Heart left ventricle (tissue), 16 donors: ENCODE data around the gene NSG1. TPM values are rescaled to one million over a fixed set of nuclear protein-coding genes. Genes with fewer than 3 reads are reported as not detected.

Experiments
- ATAC-seq, 4 donors: fragments of 200-7000 bp; cut with Tn5 transposase; one replicate each; pipeline ENCODE4 v1.9.1; 2020 to 2022; ENCODE audit warnings: moderate library complexity in 4 of 4, mild to moderate bottlenecking in 3 of 4, moderate number of reproducible peaks in 1 of 4
- DNase-seq, 5 donors: peaks; one replicate each; pipeline ENCODE4 v3.0.0-alpha.2; 2020
- H3K27ac ChIP-seq, 12 donors: fragments of 200-600 bp; sonication (generic) in 4 of 12; one replicate each; pipeline versions ENCODE4 v1.5.0 to v1.8.0; 2016 to 2022; ENCODE audit warnings: mild to moderate bottlenecking in 2 of 12
- H3K27me3 ChIP-seq, 9 donors: fragments of 200-600 bp; sonication (generic) in 2 of 9; one replicate each; pipeline versions ENCODE4 v1.5.1 to v1.8.0; 2016 to 2022; ENCODE audit warnings: mild to moderate bottlenecking in 3 of 9
- H3K36me3 ChIP-seq, 9 donors: fragments of 200-600 bp; sonication (generic) in 2 of 9; one replicate each; pipeline versions ENCODE4 v1.5.0 to v1.8.0; 2018 to 2022; ENCODE audit warnings: mild to moderate bottlenecking in 2 of 9
- H3K4me1 ChIP-seq, 12 donors: fragments of 200-600 bp; sonication (generic) in 4 of 12; one replicate each; pipeline versions ENCODE4 v1.5.0 to v1.8.0; 2016 to 2022; ENCODE audit warnings: mild to moderate bottlenecking in 3 of 12
- H3K4me3 ChIP-seq, 12 donors: fragments of 200-600 bp; sonication (generic) in 4 of 12; one replicate each; pipeline versions ENCODE4 v1.5.0 to v1.8.0; 2017 to 2022; ENCODE audit warnings: mild to moderate bottlenecking in 9 of 12, moderate library complexity in 4 of 12
- H3K9me3 ChIP-seq, 12 donors: fragments of 200-600 bp; sonication (generic) in 4 of 12; one replicate each; pipeline versions ENCODE4 v1.5.0 to v1.8.0; 2016 to 2022; ENCODE audit warnings: mild to moderate bottlenecking in 1 of 12
- CTCF ChIP-seq, 12 donors: fragments of 200-600 bp; sonication (generic) in 4 of 12; IDR thresholded peaks; one replicate each; pipeline versions ENCODE4 v1.5.0 to v1.8.0; 2018 to 2022; ENCODE audit warnings: antibody characterized with exemption in 12 of 12, mild to moderate bottlenecking in 5 of 12
- POLR2A ChIP-seq, 2 donors: fragments of 450-650 bp; IDR thresholded peaks; one replicate each; pipeline ENCODE4 v1.6.1; 2017; ENCODE audit warnings: antibody characterized with exemption in 2 of 2, mild to moderate bottlenecking in 2 of 2, moderate library complexity in 2 of 2
- WGBS, 4 donors: extraction: QIAGEN DNeasy Blood & Tissue Kit in 2 of 4; methylation state at CpG; one replicate each; pipeline versions ENCODE4 v1.1.5 to v1.1.7; 2013 to 2018; 5-methylcytosine and 5-hydroxymethylcytosine counted together
- intact Hi-C, 10 donors: fragments of 100-400 bp; cut with DNase I; formaldehyde crosslinking; loops; one replicate each; pipeline versions ENCODE4 v1.11.1 to v1.14.2; 2022
- polyA plus RNA-seq, 2 donors: library from polyadenylated mRNA; stranded (reverse); fragments of 200-250 nt; gene quantifications; one replicate each; pipeline ENCODE4 v1.2.3, GENCODE V29; 2013
- total RNA-seq, 9 donors: library from RNA; depleted of rRNA in 2 of 9; stranded (reverse); fragments of >200 nt in 2 of 9; fragmentation: NEBNext Ultra II Directional in 3 of 9; extraction: Animal tissue kit (Norgen Biotek cat#: 25700) in 3 of 9; gene quantifications; one replicate each; pipeline versions ENCODE4 v1.1.0 to v1.2.4, GENCODE V29; 2016 to 2023
- donor health status: ischemic (EF 13 %, LVEDD 7.1; RV severe dilation, severe dysfunction).
- donor health status: healthy with polysubstance abuse.
- donor health status: DM: no; HTN: yes; CAD: no.
- donor health status: DM: no; HTN: no; CAD: no.
- donor health status: ischemic (EF 25% LVEDD 6.9; RV normal size, moderate dysfunction).
- donor health status: ischemic (EF 25% LVEDD 5.7; RV mildly dilated, moderate dysfunction).
- donor health status: healthy.
- donor health status: DM: yes; HTN: yes; CAD: no.
- donor health status: ischemic (EF 35%, LVEDD 5.7; RV mildly dilated, moderate dysfunction).
- donor health status: nonischemic (EF 11% LVEDD 7.7; RV severe dilation, severe dysfunction).
- donor health status: DM: yes; HTN: yes; CAD: no.
- donor health status: PGD.
- donor health status: ischemic (EF 29% LVEDD 5.4; RV normal size, mild dysfunction).
- donor health status: nonischemic (EF 23%, LVEDD 6.1; RV moderate dilation, normal function).

NSG1 gene
- total and polyA plus RNA-seq, 11 donors: 2.1 to 19.7 (median 3.4) TPM

GRCh38 chr4:4439782-4440181, 52.9 kb downstream of the NSG1 start:
- ATAC-seq (no peak), DNase-seq (no peak)
- H3K9me3 ChIP-seq: no peaks in the 10 kb centered on the region
- TF ChIP-seq CTCF (IDR thresholded peaks at IDR 0.05): no peak
- 85 to 90% (median 88%) methylated on average over 4 of the region's 4 CpGs for WGBS, 4 donors
- no peak overlapping the region for H3K4me3 ChIP-seq
- H3K4me1 ChIP-seq: peaks cover 0 to 2% (median 0%) of the 10 kb centered on the region in 12 donors
- H3K27ac ChIP-seq: no peak overlapping the region
- intact Hi-C loops: no loop called here
- peaks cover 0 to 45% (median 24%) of the 10 kb centered on the region in 9 donors for H3K36me3 ChIP-seq
- no peaks in the 10 kb centered on the region for H3K27me3 ChIP-seq

GRCh38 chr4:4440333-4441061, 53.6 kb downstream of the NSG1 start:
- Histone ChIP-seq H3K27me3 (no peaks in the 10 kb centered on the region), H3K27ac (no peak overlapping the region), H3K4me1 (peaks cover 0 to 2% (median 0%) of the 10 kb centered on the region in 12 donors), H3K9me3 (no peaks in the 10 kb centered on the region), H3K36me3 (peaks cover 0 to 43% (median 20%) of the 10 kb centered on the region in 9 donors), H3K4me3 (no peak overlapping the region)
- 85 to 97% (median 95%) methylated on average over 2 of the region's 2 CpGs for WGBS, 4 donors
- intact Hi-C loops: no loop called here
- no peak for DNase-seq
- TF ChIP-seq POLR2A (IDR thresholded peaks at IDR 0.05) (no peak), CTCF (IDR thresholded peaks at IDR 0.05) (no peak)
- no peak for ATAC-seq

GRCh38 chr4:4443821-4444220, 56.9 kb downstream of the NSG1 start:
- TF ChIP-seq POLR2A (IDR thresholded peaks at IDR 0.05) (no peak), CTCF (IDR thresholded peaks at IDR 0.05) (no peak)
- ATAC-seq (no peak), DNase-seq (no peak)
- no peak overlapping the region for H3K4me3 ChIP-seq
- peaks cover 0 to 14% (median 0%) of the 10 kb centered on the region in 9 donors for H3K36me3 ChIP-seq
- intact Hi-C loops: no loop called here
- no peak overlapping the region for H3K27ac ChIP-seq
- H3K27me3 ChIP-seq: no peaks in the 10 kb centered on the region
- 89 to 97% (median 95%) methylated on average over 2 of the region's 2 CpGs for WGBS, 4 donors
- no peaks in the 10 kb centered on the region for H3K9me3 ChIP-seq
- H3K4me1 ChIP-seq: peaks cover 0 to 2% (median 0%) of the 10 kb centered on the region in 12 donors

- Histone ChIP-seq H3K9me3 (no peaks in the 10 kb centered on the region), H3K36me3 (peaks cover 0 to 17% (median 0%) of the 10 kb centered on the region in 9 donors), H3K4me1 (peaks cover 0 to 2% (median 0%) of the 10 kb centered on the region in 12 donors), H3K27me3 (no peaks in the 10 kb centered on the region), H3K27ac (no peak overlapping the region), H3K4me3 (no peak overlapping the region)
- intact Hi-C loops: no loop called here
- no peak for DNase-seq
- ATAC-seq: no peak
- TF ChIP-seq POLR2A (IDR thresholded peaks at IDR 0.05) (no peak), CTCF (IDR thresholded peaks at IDR 0.05) (no peak)
Measured at GRCh38 chr4:4446434-4446833, 59.5 kb downstream of the NSG1 start.
